ENCODE data around the gene OR4X1.

DNA sequence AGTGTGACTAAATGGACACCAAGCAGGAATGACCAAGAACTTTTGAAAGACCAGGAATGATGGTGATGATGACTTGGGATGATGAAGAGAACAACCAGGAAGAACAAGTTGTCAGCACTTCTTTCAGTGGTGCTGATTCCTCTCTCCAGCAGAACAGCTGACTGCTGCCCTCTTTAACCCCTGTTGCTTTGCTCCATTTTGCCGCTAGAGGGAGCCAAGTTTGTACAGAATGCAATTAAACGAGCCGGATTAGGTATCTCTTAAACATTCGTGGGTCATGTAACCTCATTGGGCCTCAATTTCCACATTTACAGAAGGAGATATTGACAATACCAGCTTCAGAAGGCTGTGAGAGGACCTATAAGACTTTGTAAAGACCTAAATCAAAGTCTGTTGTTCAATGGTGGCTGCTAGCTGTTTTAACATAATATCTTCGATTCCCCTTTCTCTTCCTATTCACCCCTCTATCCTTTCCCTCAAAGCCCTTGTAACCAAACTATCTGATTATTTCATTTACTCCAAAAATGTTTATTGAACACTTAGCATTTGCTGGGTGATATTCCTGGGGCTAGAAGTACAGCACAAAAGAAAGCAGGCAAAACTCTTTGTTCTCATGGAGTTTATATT lies 44.2 kb downstream of the OR4X1 start:
- TF ChIP-seq ARNT (IDR thresholded peaks at IDR 0.05) (no peak), FOXM1 (IDR thresholded peaks at IDR 0.05; ENCODE audit: borderline replicate concordance) (no peak), BHLHE40 (IDR thresholded peaks at IDR 0.05; ENCODE audit: borderline replicate concordance) (no peak), FOXK2 (IDR thresholded peaks at IDR 0.05) (no peak), NFRKB (IDR thresholded peaks at IDR 0.05) (no peak), SP1 (IDR thresholded peaks at IDR 0.05) (no peak), ELF4 (IDR thresholded peaks at IDR 0.05) (no peak), SUZ12 (IDR thresholded peaks at IDR 0.05) (no peak), FOXA1 (IDR thresholded peaks at IDR 0.05) (no peak), CTBP1 (IDR thresholded peaks at IDR 0.05; ENCODE audit: borderline replicate concordance) (no peak)
- TF ChIP-seq, protein P1, sequence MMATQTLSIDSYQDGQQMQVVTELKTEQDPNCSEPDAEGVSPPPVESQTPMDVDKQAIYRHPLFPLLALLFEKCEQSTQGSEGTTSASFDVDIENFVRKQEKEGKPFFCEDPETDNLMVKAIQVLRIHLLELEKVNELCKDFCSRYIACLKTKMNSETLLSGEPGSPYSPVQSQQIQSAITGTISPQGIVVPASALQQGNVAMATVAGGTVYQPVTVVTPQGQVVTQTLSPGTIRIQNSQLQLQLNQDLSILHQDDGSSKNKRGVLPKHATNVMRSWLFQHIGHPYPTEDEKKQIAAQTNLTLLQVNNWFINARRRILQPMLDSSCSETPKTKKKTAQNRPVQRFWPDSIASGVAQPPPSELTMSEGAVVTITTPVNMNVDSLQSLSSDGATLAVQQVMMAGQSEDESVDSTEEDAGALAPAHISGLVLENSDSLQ (IDR thresholded peaks at IDR 0.05): no peak
